K562 (cell line): ENCODE results near the gene PBX2. TPM values are rescaled to one million over a fixed set of nuclear protein-coding genes. Genes with fewer than 3 reads are reported as not detected.

Experiments used
- CBFA2T3 ChIP-seq: fragments of 450-650 bp; IDR thresholded peaks from 2 replicates; pipeline ENCODE4 v1.6.1; 2017
- CBX8 ChIP-seq: fragments of 200-600 bp; sonication (generic); IDR thresholded peaks from 2 replicates; pipeline ENCODE4 v1.6.1; 2012; ENCODE audit warnings: borderline replicate concordance, mixed run types, low read depth, mild to moderate bottlenecking, moderate library complexity, mixed read lengths, low read length, control low read depth, inconsistent platforms; ENCODE audit not compliant: poor library complexity, severe bottlenecking; ENCODE audit errors: extremely low read depth
- CTBP1 ChIP-seq: fragments of 450-650 bp; IDR thresholded peaks from 2 replicates; pipeline ENCODE4 v1.6.1; 2016; ENCODE audit warnings: borderline replicate concordance
- DMBX1 ChIP-seq: fragments of 250-450 bp; sonication (Bioruptor Pico); IDR thresholded peaks from 2 replicates; pipeline ENCODE4 v1.8.0; 2022; ENCODE audit warnings: inconsistent platforms, mild to moderate bottlenecking, moderate library complexity, borderline replicate concordance
- ETS2 ChIP-seq: IDR thresholded peaks from 2 replicates; pipeline ENCODE4 v1.6.1; 2016; ENCODE audit warnings: borderline replicate concordance, missing genetic modification characterization, mild to moderate bottlenecking, moderate library complexity, missing compliant biosample characterization; ENCODE audit not compliant: poor library complexity, severe bottlenecking
- ETV6 ChIP-seq, 3 experiments: fragments of 150-350 bp in 1 of 3; sonication (generic) in 1 of 3; formaldehyde crosslinking in 1 of 3; IDR thresholded peaks; 2 replicates each; pipeline versions ENCODE4 v1.6.1 to v1.8.0; 2014 to 2022; ENCODE audit warnings: borderline replicate concordance in 2 of 3, low read depth in 2 of 3, antibody characterized with exemption in 1 of 3, low read length in 1 of 3, mild to moderate bottlenecking in 1 of 3, missing genetic modification reagents in 1 of 3
- EZH2 ChIP-seq: IDR thresholded peaks from 2 replicates; pipeline ENCODE4 v1.6.1; 2012; ENCODE audit warnings: low read depth, mild to moderate bottlenecking, inconsistent platforms, low read length, borderline replicate concordance
- FOXK1 ChIP-seq: sonication (generic); formaldehyde crosslinking; IDR thresholded peaks from 2 replicates; pipeline ENCODE4 v1.8.0; 2022; ENCODE audit warnings: missing genetic modification reagents, mild to moderate bottlenecking, borderline replicate concordance
- HCFC1 ChIP-seq: IDR thresholded peaks from 2 replicates; pipeline ENCODE4 v1.6.1; 2012; ENCODE audit warnings: low read depth, low read length, improper control_type of control experiment
- HLTF ChIP-seq: fragments of 450-650 bp; IDR thresholded peaks from 2 replicates; pipeline ENCODE4 v1.6.1; 2016
- IRF2 ChIP-seq: sonication (generic); formaldehyde crosslinking; IDR thresholded peaks from 2 replicates; pipeline ENCODE4 v1.8.1; 2022; ENCODE audit warnings: mild to moderate bottlenecking, missing genetic modification reagents
- KDM2B ChIP-seq: fragments of 250-450 bp; sonication (Bioruptor Pico); IDR thresholded peaks from 2 replicates; pipeline ENCODE4 v1.8.0; 2021; ENCODE audit warnings: mild to moderate bottlenecking, moderate library complexity
- MBD1 ChIP-seq: fragments of 250-450 bp; sonication (Bioruptor Pico); IDR thresholded peaks from 2 replicates; pipeline ENCODE4 v1.8.0; 2022; ENCODE audit warnings: inconsistent platforms
- MCM3 ChIP-seq: fragments of 450-650 bp; IDR thresholded peaks from 2 replicates; pipeline ENCODE4 v1.6.1; 2016
- MEIS2 ChIP-seq: fragments of 450-650 bp; IDR thresholded peaks from 2 replicates; pipeline ENCODE4 v1.6.1; 2014; ENCODE audit warnings: mild to moderate bottlenecking; ENCODE audit not compliant: partially characterized antibody
- NBN ChIP-seq: fragments of 450-650 bp; IDR thresholded peaks from 2 replicates; pipeline ENCODE4 v1.6.1; 2016; ENCODE audit warnings: low read depth, mild to moderate bottlenecking
- NR4A1 ChIP-seq, 2 experiments: fragments of 250-450 bp in 1 of 2; fragments of 450-650 bp in 1 of 2; sonication (Bioruptor Pico) in 1 of 2; IDR thresholded peaks; 2 replicates each; pipeline versions ENCODE4 v1.4.0 to v1.6.1; 2016 to 2020; ENCODE audit warnings: mild to moderate bottlenecking in 2 of 2, missing compliant biosample characterization in 1 of 2, missing genetic modification characterization in 1 of 2, moderate library complexity in 1 of 2
- SAFB ChIP-seq: fragments of 200-400 bp; formaldehyde crosslinking; IDR thresholded peaks from 2 replicates; pipeline ENCODE4 v1.6.1; 2017; ENCODE audit warnings: low read depth, low read length, borderline replicate concordance
- SNAPC5 ChIP-seq: fragments of 250-450 bp; sonication (Bioruptor Pico); IDR thresholded peaks from 2 replicates; pipeline ENCODE4 v1.8.0; 2021; ENCODE audit warnings: moderate library complexity, mild to moderate bottlenecking, inconsistent platforms
- TAF7 ChIP-seq: fragments of 450-650 bp; IDR thresholded peaks from 2 replicates; pipeline ENCODE4 v1.6.1; 2016; ENCODE audit warnings: missing genetic modification characterization, missing compliant biosample characterization
- TCF7 ChIP-seq: sonication (generic); IDR thresholded peaks from 2 replicates; pipeline ENCODE4 v1.6.1; 2016; ENCODE audit warnings: antibody characterized with exemption, borderline replicate concordance
- TEAD4 ChIP-seq, 2 experiments: sonication (generic) in 1 of 2; formaldehyde crosslinking in 1 of 2; IDR thresholded peaks; 2 replicates each; pipeline versions ENCODE4 v1.6.1 to v1.8.0; 2012 to 2022; ENCODE audit warnings: borderline replicate concordance in 1 of 2, inconsistent platforms in 1 of 2, low read length in 1 of 2, mild to moderate bottlenecking in 1 of 2, missing genetic modification reagents in 1 of 2
- TFE3 ChIP-seq: fragments of 450-650 bp; formaldehyde crosslinking; IDR thresholded peaks from 2 replicates; pipeline ENCODE4 v1.4.0; 2020; ENCODE audit warnings: mild to moderate bottlenecking, mixed read lengths
- XRCC5 ChIP-seq: fragments of 200-400 bp; formaldehyde crosslinking; IDR thresholded peaks from 2 replicates; pipeline ENCODE4 v1.6.1; 2017; ENCODE audit warnings: low read depth, mild to moderate bottlenecking, low read length
- ZNF134 ChIP-seq: fragments of 250-450 bp; sonication (Bioruptor Pico); conservative IDR thresholded peaks from 2 replicates; pipeline ENCODE4 v1.4.0; 2020
- polyA plus RNA-seq, 8 experiments: library from polyadenylated mRNA; depleted of rRNA in 4 of 8; stranded (reverse) in 5 of 8; unstranded in 3 of 8; fragments of >200 nt; fragmentation: Nextera tagmentation in 2 of 8; fragmentation: Illumina TruSeq in 1 of 8; extraction: Ambion mirVana in 2 of 8; extraction: Trizol in 1 of 8; gene quantifications; 2 replicates each; pipeline versions ENCODE4 v1.2.1 to v1.2.3, GENCODE V29; 2011 to 2014; ENCODE audit warnings: inconsistent platforms in 1 of 8, missing spikeins in 1 of 8
- total RNA-seq, 7 experiments: library from RNA; depleted of rRNA in 6 of 7; stranded (reverse); fragments of >200 nt in 6 of 7; fragmentation: Illumina TruSeq in 2 of 7; extraction: Trizol in 2 of 7; gene quantifications; 2 replicates each; pipeline versions ENCODE4 v1.2.1 to v1.2.3, GENCODE V29; 2011 to 2021; ENCODE audit warnings: low replicate concordance in 1 of 7

PBX2 gene
- total and polyA plus RNA-seq, 9 of the 15 experiments (the other 6 are each of a cell fraction or from before 2014, with no cell fraction given), result 1.9 to 134 (median 62.5) TPM

GRCh38 chr6:32154514-32155161 is 35.4 kb downstream of the PBX2 start (continued):
- TF ChIP-seq TCF7 (no peak; the same call in 1 of the 2 replicates), TEAD4 (IDR thresholded peaks at IDR 0.05; ENCODE audit: low read length) (no peak), TEAD4 (CRISPR knock-in tag; IDR thresholded peaks at IDR 0.05; ENCODE audit: borderline replicate concordance) (no peak; the same call in 1 of the 2 replicates), NBN (no peak; the same call in 1 of the 2 replicates), CBX8 (no peak), XRCC5 (peak; percentile 78; the same call in 1 of the 2 replicates), HCFC1 (peak; percentile 43; the same call in 1 of the 2 replicates), MBD1 (CRISPR knock-in tag) (no peak), ZNF134 (CRISPR knock-in tag) (no peak), CBFA2T3 (peak; percentile 79), SAFB (no peak), KDM2B (CRISPR knock-in tag) (no peak), MEIS2 (no peak), EZH2 (no peak), FOXK1 (CRISPR knock-in tag) (no peak), CTBP1 (peak; percentile 84), HLTF (peak; percentile 12), NR4A1 (CRISPR knock-in tag; IDR thresholded peaks at IDR 0.05) (no peak), NR4A1 (tag; IDR thresholded peaks at IDR 0.05) (no peak), TFE3 (CRISPR knock-in tag) (no peak), TAF7 (tag) (no peak), DMBX1 (CRISPR knock-in tag) (no peak), MCM3 (no peak), SNAPC5 (no peak), ETV6 (IDR thresholded peaks at IDR 0.05; ENCODE audit: borderline replicate concordance in 1 of 2, low read depth in 2 of 2, low read length in 1 of 2) (no peak), ETV6 (CRISPR knock-in tag; IDR thresholded peaks at IDR 0.05; ENCODE audit: borderline replicate concordance) (no peak), ETS2 (no peak), IRF2 (no peak)
